K562 (cell line): ENCODE measurements around the gene SRMS. TPM values are rescaled to one million over a fixed set of nuclear protein-coding genes. Genes with fewer than 3 reads are reported as not detected.
A peak's percentile ranks its signal among the peaks of the same experiment; 100 is the strongest.

Source experiments
- ATAC-seq: fragments of 200-7000 bp; cut with Tn5 transposase; 3 replicates; pipeline ENCODE4 v1.9.1; 2020; ENCODE audit warnings: moderate library complexity
- BruUV-seq: library from RNA; stranded (reverse); fragments of 400-500 nt; replicated peaks from 2 replicates; lab custom pipeline; 2021; lab: Mats Ljungman, UMichigan
- CTCF ChIA-PET: fragments of 300-600 bp; formaldehyde crosslinking; extraction: SDS; loops from one replicate; lab custom pipeline; 2021; ENCODE audit warnings: low intra/inter-chr PET ratio; lab: Yijun Ruan, JAX
- POLR2A ChIA-PET: fragments of 300-600, 350-650 bp; sonication (Branson Sonifier 250); formaldehyde crosslinking; extraction: SDS; loops from one replicate; lab custom pipeline; 2021; ENCODE audit warnings: antibody characterized with exemption, inconsistent platforms; lab: Yijun Ruan, JAX
- DNase-seq, 4 experiments: peaks; one replicate each; pipeline versions ENCODE4 v3.0.0 to v3.0.0-alpha.2; 2011 to 2018; ENCODE audit warnings: low spot score in 3 of 4, mixed read lengths in 3 of 4; ENCODE audit errors: extremely low read depth in 1 of 4
- FAIRE-seq: peaks from 2 replicates; lab custom pipeline; 2011; peaks lifted over from hg19 to GRCh38; lab: Jason Lieb, UNC
- H2AFZ ChIP-seq: 2 replicates; pipeline ENCODE4 v1.6.0; 2011; ENCODE audit warnings: low read depth, low read length, control low read depth, inconsistent platforms
- H3K27ac ChIP-seq: fragments of 200-600 bp; 3 replicates; pipeline ENCODE4 v1.8.0; 2011; ENCODE audit warnings: low read depth, mild to moderate bottlenecking, control low read depth, inconsistent platforms, low read length, moderate library complexity, mixed read lengths; ENCODE audit errors: extremely low read depth
- H3K27me3 ChIP-seq, 2 experiments: fragments of 300-600 bp in 1 of 2; 2 replicates in 1 of 2; 3 replicates in 1 of 2; pipeline versions ENCODE4 v1.6.0 to v1.8.0; 2011; ENCODE audit warnings: inconsistent platforms in 2 of 2, low read length in 2 of 2, mild to moderate bottlenecking in 1 of 2, mixed read lengths in 1 of 2, moderate library complexity in 1 of 2; ENCODE audit not compliant: control insufficient read depth in 2 of 2, insufficient read depth in 2 of 2
- H3K36me3 ChIP-seq: fragments of 300-600 bp; 3 replicates; pipeline ENCODE4 v1.8.0; 2011; ENCODE audit warnings: mild to moderate bottlenecking, low read length, inconsistent platforms; ENCODE audit not compliant: control insufficient read depth, insufficient read depth
- H3K4me1 ChIP-seq, 2 experiments: fragments of 200-600 bp in 1 of 2; replicated peaks in 1 of 2; 2 replicates in 1 of 2; 3 replicates in 1 of 2; pipeline versions ENCODE4 v1.5.1 to v1.8.0; 2011; ENCODE audit warnings: inconsistent platforms in 2 of 2, low read length in 2 of 2, mild to moderate bottlenecking in 1 of 2, mixed read lengths in 1 of 2, moderate library complexity in 1 of 2; ENCODE audit not compliant: control insufficient read depth in 2 of 2, insufficient read depth in 2 of 2
- H3K4me2 ChIP-seq: 2 replicates; pipeline ENCODE4 v1.6.1; 2011; ENCODE audit warnings: low read length, control low read depth, inconsistent platforms, mixed read lengths; ENCODE audit not compliant: insufficient read depth
- H3K4me3 ChIP-seq: fragments of 200-600 bp; sonication (generic), shearing (Covaris generic); 2 replicates; pipeline ENCODE4 v1.5.1; 2016; ENCODE audit warnings: control low read depth, inconsistent platforms
- H3K79me2 ChIP-seq: fragments of 200-600 bp; 3 replicates; pipeline ENCODE4 v1.8.0; 2011; ENCODE audit warnings: low read length, inconsistent platforms; ENCODE audit not compliant: control insufficient read depth, insufficient read depth
- H3K9ac ChIP-seq, 2 experiments: 2 replicates each; pipeline versions ENCODE4 v1.6.0 to v1.6.1; 2011; ENCODE audit warnings: low read depth in 2 of 2, low read length in 2 of 2, control low read depth in 1 of 2, inconsistent platforms in 1 of 2, mild to moderate bottlenecking in 1 of 2, mixed read lengths in 1 of 2; ENCODE audit not compliant: insufficient read depth in 1 of 2
- H3K9me1 ChIP-seq: one replicate; pipeline ENCODE4 v1.6.0; 2011; ENCODE audit warnings: inconsistent platforms, mild to moderate bottlenecking, low read length, moderate library complexity; ENCODE audit not compliant: control insufficient read depth, insufficient read depth
- H3K9me3 ChIP-seq: replicated peaks from 2 replicates; pipeline ENCODE4 v1.5.1; 2011; ENCODE audit warnings: low read depth, low read length, inconsistent platforms; ENCODE audit not compliant: control insufficient read depth, insufficient read depth
- H4K20me1 ChIP-seq: replicated peaks from 2 replicates; pipeline ENCODE4 v1.6.1; 2011; ENCODE audit warnings: low read length, inconsistent platforms, mixed read lengths; ENCODE audit not compliant: control insufficient read depth, insufficient read depth
- EWSR1 ChIP-seq: fragments of 450-650 bp; IDR thresholded peaks from 2 replicates; pipeline ENCODE4 v1.6.1; 2018; ENCODE audit warnings: borderline replicate concordance, mild to moderate bottlenecking, low read depth, moderate library complexity; ENCODE audit not compliant: partially characterized antibody
- TEAD1 ChIP-seq, 2 experiments: fragments of 450-650 bp in 1 of 2; sonication (generic) in 1 of 2; formaldehyde crosslinking; IDR thresholded peaks; 2 replicates each; pipeline versions ENCODE4 v1.4.0 to v1.8.0; 2020 to 2022; ENCODE audit warnings: mild to moderate bottlenecking in 2 of 2, missing genetic modification reagents in 1 of 2
- WGBS: fragments of 100-300 bp; shearing (Covaris generic); methylation state at CpG from one replicate; pipeline ENCODE4 v1.1.6; 2016; ENCODE audit warnings: low coverage, mixed read lengths; ENCODE audit not compliant: insufficient coverage; ENCODE audit errors: missing lambda C conversion rate; 5-methylcytosine and 5-hydroxymethylcytosine counted together
- in situ Hi-C: fragments of 300-500 bp; cut with MboI; formaldehyde crosslinking; loops from 4 replicates; pipeline ENCODE4 v1.15.0; 2018; ENCODE audit warnings: inconsistent platforms, mixed read lengths
- intact Hi-C: fragments of 100-400 bp; cut with micrococcal nuclease; formaldehyde crosslinking; loops from 2 replicates; pipeline ENCODE4 v1.14.2; 2022
- polyA plus RNA-seq, 8 experiments: library from polyadenylated mRNA; depleted of rRNA in 4 of 8; stranded (reverse) in 5 of 8; unstranded in 3 of 8; fragments of >200 nt; fragmentation: Nextera tagmentation in 2 of 8; fragmentation: Illumina TruSeq in 1 of 8; extraction: Ambion mirVana in 2 of 8; extraction: Trizol in 1 of 8; gene quantifications; 2 replicates each; pipeline versions ENCODE4 v1.2.1 to v1.2.3, GENCODE V29; 2011 to 2014; ENCODE audit warnings: inconsistent platforms in 1 of 8, missing spikeins in 1 of 8
- total RNA-seq, 7 experiments: library from RNA; depleted of rRNA in 6 of 7; stranded (reverse); fragments of >200 nt in 6 of 7; fragmentation: Illumina TruSeq in 2 of 7; extraction: Trizol in 2 of 7; gene quantifications; 2 replicates each; pipeline versions ENCODE4 v1.2.1 to v1.2.3, GENCODE V29; 2011 to 2021; ENCODE audit warnings: low replicate concordance in 1 of 7
- TF ChIP-seq, protein P1 (sequence below), 3 experiments: IDR thresholded peaks in 2 of 3; conservative IDR thresholded peaks in 1 of 3; 2 replicates each; pipeline ENCODE4 v1.5.1; 2011 to 2012; ENCODE audit warnings: low read length in 3 of 3, mild to moderate bottlenecking in 3 of 3, control low read depth in 2 of 3, improper control_type of control experiment in 1 of 3, inconsistent platforms in 1 of 3, low read depth in 1 of 3, mixed read lengths in 1 of 3, moderate library complexity in 1 of 3; ENCODE audit not compliant: insufficient read depth in 2 of 3

SRMS gene
- total and polyA plus RNA-seq, 9 of the 15 experiments (the other 6 are each of a cell fraction or from before 2014, with no cell fraction given): 0.07 TPM; not detected in 8

DNA sequence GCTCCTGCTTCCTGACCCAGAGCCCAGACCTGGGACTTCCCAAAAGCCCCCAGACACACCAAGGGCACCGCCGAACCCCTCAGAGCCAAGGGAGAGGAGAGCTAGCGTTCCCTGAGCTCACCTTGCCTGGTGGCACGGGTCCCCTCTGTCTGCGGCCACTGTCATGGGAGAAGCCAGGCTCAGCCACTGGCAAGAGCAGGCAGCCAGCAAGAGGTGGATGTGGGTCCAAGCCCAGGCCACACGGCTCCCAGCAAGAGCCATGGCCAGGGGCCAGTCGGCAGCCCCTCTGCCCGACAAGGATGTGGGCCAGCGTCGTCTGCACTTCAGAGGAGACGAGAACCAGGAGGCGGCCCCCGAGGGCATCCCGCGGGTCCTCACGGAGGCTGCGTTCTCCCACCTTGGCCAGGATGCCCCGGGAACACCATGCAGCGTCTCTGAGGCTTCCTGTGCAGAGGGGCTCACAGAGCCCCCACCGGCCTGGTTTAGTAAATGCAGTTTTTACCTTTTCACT, 29.1 kb downstream of the SRMS start:
- no peak overlapping the region for H2AFZ ChIP-seq
- no TSS peak for BruUV-seq
- H4K20me1 ChIP-seq: no peaks in the 10 kb centered on the region
- TF ChIP-seq TEAD1 (CRISPR knock-in tag; IDR thresholded peaks at IDR 0.05) (no peak), EWSR1 (no peak)
- TF ChIP-seq, protein P1, sequence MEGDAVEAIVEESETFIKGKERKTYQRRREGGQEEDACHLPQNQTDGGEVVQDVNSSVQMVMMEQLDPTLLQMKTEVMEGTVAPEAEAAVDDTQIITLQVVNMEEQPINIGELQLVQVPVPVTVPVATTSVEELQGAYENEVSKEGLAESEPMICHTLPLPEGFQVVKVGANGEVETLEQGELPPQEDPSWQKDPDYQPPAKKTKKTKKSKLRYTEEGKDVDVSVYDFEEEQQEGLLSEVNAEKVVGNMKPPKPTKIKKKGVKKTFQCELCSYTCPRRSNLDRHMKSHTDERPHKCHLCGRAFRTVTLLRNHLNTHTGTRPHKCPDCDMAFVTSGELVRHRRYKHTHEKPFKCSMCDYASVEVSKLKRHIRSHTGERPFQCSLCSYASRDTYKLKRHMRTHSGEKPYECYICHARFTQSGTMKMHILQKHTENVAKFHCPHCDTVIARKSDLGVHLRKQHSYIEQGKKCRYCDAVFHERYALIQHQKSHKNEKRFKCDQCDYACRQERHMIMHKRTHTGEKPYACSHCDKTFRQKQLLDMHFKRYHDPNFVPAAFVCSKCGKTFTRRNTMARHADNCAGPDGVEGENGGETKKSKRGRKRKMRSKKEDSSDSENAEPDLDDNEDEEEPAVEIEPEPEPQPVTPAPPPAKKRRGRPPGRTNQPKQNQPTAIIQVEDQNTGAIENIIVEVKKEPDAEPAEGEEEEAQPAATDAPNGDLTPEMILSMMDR (IDR thresholded peaks at IDR 0.05 in 2 of 3, conservative IDR thresholded peaks at IDR 0.05 in 1 of 3; ENCODE audit: insufficient read depth in 2 of 3, low read depth in 1 of 3, low read length in 3 of 3): peak; percentile 24 to 38 (median 36); a peak in 2 of 6 replicates
- DNase-seq (no peak), ATAC-seq (no peak), FAIRE-seq (peak; percentile 58)
- peaks cover 14% of the 10 kb centered on the region for H3K79me2 ChIP-seq
- peaks cover 33 to 39% of the 10 kb centered on the region in 2 experiments for H3K27me3 ChIP-seq
- CTCF ChIA-PET: no interaction called here
- peaks cover 20% of the 10 kb centered on the region; the same call in 2 of the 3 replicates for H3K36me3 ChIP-seq
- no peak overlapping the region for H3K4me3 ChIP-seq
- H3K4me2 ChIP-seq: no peak overlapping the region
- WGBS: 32% methylated on average over 16 of the region's 20 CpGs
- POLR2A ChIA-PET: interaction anchor here (1.0 to 1.9 kb wide), 2 partner anchors 10 to 12 kb away, joined by 5 to 9 read pairs; no protein-coding TSS in a partner anchor
- H3K9me1 ChIP-seq: no peaks in the 10 kb centered on the region
- H3K9ac ChIP-seq: no peak overlapping the region
- peaks cover 7% of the 10 kb centered on the region for H3K9me3 ChIP-seq
- peaks cover 10 to 56% of the 10 kb centered on the region in 2 experiments; a peak in 4 of 5 replicates for H3K4me1 ChIP-seq
- intact Hi-C loops (no loop called here), in situ Hi-C loops (no loop called here)
- no peak overlapping the region for H3K27ac ChIP-seq
